ENCODE data around the gene USP34.

The USP34 gene

DNA sequence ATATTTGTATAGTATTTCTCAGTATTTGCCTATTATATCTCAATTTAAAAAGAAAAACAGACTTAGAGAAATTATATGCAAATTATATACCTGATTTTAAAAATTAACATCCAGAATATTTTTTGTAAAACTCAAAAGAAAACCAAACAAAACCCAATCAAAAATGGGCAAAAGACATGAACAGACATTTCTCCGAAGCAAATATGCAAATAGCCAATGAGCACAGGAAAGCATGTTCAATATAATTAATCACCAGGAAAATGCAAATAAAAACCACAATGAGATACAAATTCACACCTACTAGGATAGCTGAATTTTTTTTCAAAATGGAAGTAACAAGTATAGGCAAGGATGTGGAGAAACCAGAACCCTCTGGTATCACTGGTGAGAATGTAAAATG lies 108.0 kb downstream of the USP34 start:
- no peak for DNase-seq

DNA sequence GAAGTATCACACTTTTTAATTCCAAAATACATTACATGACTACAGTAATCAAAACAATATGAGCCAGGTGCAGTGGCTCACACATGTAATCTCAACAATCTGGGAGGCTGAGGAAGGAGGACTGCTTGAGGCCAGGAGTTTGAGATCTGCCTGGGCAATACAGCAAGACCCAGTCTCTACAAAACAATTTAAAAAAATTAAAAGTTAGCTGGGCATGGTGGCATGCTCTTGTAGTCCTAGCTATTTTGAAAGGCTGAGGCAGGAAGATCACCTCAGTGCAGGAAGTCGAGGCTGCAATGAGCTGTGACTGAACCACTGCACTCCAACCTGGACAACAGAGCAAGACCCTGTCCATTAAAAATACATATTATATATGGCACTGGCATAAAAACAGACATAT lies 109.8 kb downstream of the USP34 start:
- no peak for DNase-seq

DNA sequence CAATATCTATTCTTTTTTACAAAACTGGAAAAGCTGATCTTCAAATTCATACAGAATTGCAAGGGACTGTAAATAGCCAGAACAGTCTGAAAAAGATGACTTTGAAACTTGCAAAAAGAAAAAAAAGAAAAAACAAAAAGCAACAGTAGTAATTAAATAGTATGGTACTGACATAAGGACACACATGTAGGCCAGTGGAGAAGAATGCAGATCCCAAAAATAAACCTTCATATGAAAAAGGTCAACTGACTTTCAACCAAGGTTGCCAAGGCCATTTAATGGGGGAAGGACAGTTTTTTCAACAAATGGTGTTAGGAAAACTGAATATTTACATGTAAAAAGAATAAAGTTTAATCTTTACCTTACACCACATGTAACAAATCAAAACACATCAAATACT lies 111.8 kb downstream of the USP34 start:
- DNase-seq, result no peak

- DNase-seq, result no peak
Observed at GRCh38 chr2:61357681-61358080, 113.2 kb downstream of the USP34 start.

DNA sequence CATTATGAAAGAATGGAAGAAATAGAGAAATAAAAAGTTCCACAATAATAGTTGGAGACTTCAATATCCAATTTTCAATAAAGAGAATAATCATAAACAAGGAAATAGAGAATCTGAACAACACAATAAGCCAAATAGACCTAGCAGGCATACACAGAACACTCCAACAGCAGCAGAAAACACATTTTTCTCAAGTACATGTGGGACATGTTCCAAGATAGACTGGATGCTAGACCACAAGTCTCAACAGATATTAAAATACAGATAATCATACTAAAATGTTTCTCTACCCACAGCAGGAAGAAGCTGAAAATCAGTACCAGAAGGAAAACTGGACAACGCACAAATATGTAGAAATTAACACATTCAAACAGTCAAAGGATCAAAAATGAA lies 113.9 kb downstream of the USP34 start:
- no peak for DNase-seq

GRCh38 chr2:61356261-61356957 lies 114.5 kb downstream of the USP34 start:
- no peak for DNase-seq

- DNase-seq, result no peak
Observed at GRCh38 chr2:61354543-61355197, 116.2 kb downstream of the USP34 start.

GRCh38 chr2:61353909-61354308 lies 117.0 kb downstream of the USP34 start:
- no peak for DNase-seq

DNA sequence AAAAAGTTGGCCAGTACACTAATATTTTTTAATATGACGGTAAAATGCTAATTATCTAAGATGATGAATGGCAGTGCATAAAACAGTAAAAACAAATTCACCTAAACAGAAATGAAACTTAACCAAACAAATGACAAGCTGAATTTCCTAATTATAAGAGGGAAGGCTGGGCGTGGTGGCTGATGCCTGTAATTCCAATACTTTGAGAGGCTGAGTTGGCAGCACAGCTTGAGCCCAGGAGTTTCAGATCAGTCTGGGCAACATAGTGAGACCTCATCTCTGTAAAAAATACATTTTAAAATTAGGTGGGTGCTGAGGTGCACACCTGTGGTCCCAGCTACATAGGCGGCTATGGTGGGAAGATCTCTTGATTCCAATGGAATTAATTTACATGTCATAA lies 120.1 kb downstream of the USP34 start:
- no peak for DNase-seq

DNA sequence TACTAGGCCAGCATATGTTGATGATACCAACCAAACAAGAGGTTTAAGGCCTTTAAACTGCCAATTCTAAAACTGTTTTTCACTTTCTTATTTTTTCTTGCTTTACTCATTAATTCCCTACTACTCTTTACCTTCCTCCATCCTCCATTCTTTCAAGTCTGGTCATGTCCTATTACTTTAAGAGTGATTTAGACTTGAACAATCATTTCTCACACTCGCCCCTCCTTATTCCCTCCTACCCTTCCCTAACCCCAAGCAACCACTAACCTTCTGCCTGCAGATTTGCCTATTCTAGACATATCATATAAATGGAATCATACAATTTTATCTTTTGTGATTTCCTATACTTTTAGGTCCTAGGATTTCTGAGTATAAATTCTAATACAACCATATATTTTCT lies 127.7 kb downstream of the USP34 start:
- DNase-seq, result no peak

- no peak for DNase-seq
Observed at GRCh38 chr2:61340242-61340641, 130.6 kb downstream of the USP34 start.

- no peak for DNase-seq
Observed at GRCh38 chr2:61338447-61338846, 132.4 kb downstream of the USP34 start.

GRCh38 chr2:61335187-61335586 lies 135.7 kb downstream of the USP34 start:
- DNase-seq, result no peak

DNA sequence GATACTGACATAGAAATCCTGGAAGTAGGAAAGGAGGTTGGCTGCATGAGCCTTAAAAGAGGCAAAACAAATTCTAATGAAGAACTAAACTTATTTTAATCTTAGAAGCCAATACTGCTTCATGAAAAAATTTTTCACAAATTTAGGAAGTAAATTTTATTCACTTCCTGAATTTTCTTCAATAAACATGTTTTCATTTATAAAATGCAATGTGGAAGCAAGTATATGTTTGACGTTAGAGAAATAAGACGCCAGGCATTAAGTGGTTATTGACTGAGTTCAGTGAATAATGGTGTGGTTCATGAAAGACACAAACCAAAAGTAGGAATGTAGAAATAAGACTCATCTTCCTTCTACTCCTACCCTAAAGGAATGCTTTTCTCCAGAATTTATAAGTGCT lies 136.4 kb downstream of the USP34 start:
- no peak for DNase-seq

GRCh38 chr2:61328707-61329251 lies 142.1 kb downstream of the USP34 start:
- no peak for DNase-seq

DNA sequence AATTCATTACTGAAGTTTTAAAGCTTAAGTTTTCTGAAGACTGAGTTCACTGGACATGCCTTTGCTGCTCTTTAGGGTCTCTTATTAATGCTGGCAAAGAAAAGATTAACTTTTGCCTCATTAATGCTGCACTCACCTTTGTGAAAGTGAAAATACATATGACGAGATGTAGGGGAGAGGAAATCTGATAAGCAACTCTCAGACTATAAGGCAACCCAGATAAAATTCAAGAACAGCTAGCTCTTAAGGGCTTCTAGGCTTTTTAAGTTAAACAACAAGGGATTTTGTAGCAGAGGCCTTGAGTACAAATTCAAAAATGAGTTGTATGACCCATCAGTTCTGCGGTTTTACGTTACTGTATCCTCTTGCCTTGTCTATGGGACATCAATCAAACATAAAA lies 143.7 kb downstream of the USP34 start:
- no peak for DNase-seq

DNA sequence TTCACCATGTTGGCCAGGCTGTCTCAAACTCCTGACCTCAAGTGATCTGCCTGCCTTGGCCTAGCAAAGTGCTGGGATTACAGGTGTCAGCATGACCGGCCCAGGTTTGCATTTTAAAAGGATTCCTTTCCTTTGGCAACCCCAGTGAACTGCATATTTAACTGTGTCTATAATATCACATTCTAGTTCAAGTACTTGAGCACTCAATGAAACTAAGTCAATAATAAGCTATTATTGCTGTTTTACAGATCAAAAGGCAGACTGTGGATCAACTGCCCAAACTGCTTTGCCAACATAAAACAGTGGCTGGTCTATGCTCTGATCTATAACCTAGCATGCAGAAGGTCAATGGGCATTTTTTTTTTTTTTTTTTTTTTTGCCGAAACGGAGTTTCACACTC lies 144.5 kb downstream of the USP34 start:
- no peak for DNase-seq

DNA sequence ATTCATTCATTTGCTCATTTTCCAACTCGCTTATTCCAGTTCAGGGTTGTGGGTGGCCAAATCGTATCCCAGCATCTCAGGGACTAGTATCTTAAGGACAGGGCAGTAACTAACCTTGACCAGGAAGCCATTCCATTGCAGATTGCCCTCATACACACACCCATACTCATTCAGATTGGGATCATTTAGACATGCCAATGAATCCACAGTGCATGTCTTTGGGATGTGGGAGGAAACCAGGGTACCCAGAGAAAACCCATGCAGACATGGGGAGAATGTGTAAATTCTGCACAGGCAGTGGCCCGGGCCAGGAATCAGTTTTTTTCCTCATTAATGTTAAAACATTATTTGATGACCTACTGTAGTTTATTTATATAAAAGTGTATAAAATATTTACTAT lies 150.7 kb downstream of the USP34 start:
- DNase-seq, result no peak

DNA sequence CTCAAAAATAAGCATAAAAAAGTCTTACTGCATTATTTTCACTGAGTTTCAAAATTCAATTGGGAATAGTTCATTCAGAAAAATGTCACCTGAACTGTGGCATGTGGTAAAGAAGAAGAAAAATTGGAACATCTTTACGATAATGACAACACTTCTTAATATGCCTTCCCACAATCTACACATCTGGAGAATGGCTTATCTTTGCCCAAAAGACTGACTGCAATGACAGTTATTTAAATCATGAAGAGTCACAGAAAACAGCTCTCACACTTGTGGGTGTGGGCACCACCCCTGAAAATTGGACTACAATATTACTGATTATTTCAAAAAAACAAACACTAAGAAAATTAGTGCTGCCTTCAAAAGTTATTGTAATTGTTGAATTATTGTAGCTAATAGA lies 152.3 kb downstream of the USP34 start:
- DNase-seq, result no peak

GRCh38 chr2:61295981-61296380 lies 174.9 kb downstream of the USP34 start:
- DNase-seq, result no peak

DNA sequence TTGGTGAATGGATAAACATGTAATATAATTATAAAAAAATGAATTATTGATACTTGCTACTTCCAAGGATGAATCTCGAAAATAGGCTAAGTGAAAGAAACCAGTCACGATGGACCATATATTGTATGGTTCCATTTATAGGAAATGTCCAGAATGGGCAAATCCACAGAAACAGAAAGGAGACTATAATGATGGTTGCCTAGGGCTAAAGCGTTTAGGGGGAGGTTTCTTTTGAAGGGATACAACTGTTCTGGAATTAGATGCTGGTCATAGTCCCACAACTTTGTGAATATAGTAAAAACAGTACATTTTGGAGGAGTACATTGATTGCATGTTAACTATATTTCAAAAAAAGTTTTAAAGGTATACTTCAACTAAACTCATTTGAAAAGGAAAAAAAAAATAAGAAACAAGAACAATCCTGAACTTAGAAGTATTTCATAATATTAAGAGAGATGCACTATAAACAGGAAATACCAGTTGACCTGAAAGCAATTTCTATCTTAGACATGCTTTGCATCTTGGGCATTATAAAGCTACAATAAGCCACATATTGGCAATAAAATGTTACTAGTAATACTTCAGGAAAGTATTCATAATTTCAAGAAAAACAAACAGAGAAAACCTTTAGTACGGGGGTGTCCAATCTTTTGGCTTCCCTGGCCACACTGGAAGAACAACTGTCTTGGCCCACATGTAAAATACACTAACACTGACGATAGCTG lies 178.9 kb downstream of the USP34 start:
- no peak for DNase-seq

DNA sequence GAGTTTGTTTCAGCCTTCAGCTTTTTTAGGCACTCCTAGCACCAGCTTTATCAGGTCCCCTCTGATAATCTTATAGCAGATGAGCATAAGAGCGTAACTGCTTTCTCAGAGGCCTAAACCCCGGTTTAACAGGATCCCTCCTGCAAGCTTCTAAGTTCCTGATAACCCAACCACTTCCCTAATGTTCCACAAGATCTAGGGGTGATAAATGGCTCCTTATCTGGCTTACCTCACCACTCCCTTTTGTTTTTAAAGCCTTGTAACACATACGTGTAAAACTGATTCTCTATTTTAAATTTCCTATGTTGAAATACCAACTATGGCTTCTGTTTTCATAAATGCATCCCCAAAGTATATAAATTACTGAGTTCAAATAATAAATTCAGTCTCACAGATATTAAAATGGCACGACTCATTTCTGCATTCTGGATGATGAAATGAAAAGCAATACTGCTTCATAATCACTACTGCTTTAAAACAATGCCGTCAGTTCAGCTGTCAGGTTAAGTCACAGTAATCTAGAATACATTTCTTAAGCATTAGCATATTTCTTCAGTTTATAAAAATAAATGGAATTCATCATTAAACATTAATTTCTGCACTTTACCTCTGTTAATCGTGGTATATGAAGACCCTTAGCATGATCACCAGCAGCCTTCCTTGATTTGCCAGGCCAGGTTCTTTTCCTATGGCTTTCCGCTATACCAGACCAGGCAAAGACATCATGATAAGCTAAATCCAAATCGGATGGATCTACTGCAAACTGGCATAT lies 182.6 kb downstream of the USP34 start:
- DNase-seq, result peak in 1 of 2 donors; percentile 28

DNA sequence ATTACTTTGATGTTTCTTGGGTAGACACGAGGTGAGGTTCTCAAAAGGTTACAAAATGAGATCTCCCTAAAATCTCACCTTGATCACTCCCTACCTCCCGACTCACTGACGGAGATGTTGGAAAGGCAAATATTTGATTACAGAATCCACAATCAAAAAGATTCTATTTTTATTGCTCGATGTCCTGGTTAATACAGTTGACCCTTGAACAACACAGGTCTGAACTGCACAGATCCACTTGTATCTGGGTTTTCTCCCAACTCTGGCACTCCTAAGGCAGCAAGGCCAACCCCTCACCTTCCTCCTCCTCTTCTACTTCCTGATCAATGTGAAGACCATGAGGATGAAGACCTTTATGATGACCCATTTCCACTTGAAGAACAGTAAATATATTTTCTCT lies 183.6 kb downstream of the USP34 start:
- DNase-seq, result no peak

All from bone marrow (tissue), 2 donors.